GM21723 (cell line): Measurements from ENCODE around the gene NSA2.
"Not testable (repeated sequence)": the region's sequence is repeated elsewhere in the genome, so short reads cannot be mapped to it uniquely, and the experiment has no call there.

Experiments used
- ATAC-seq: cut with Tn5 transposase; IDR thresholded peaks from one replicate; pipeline ENCODE4 v1.9.1; 2021; ENCODE audit warnings: mild to moderate bottlenecking, moderate library complexity; ENCODE audit not compliant: unreplicated experiment

Gene NSA2

GRCh38 chr5:74766849-74767578, at the start of gene NSA2, which contains the start of gene GFM2:
TSS of gene NSA2 (plus strand) at chr5:74767249. CDS start at chr5:74767361, 112 bp downstream.
TSS of gene GFM2 (minus strand) at chr5:74767117. CDS start at chr5:74763742, 3,375 bp downstream.
- ATAC-seq: peak; percentile 90

GRCh38 chr5:74717596-74717995, 49.5 kb upstream of the NSA2 start:
- ATAC-seq: no peak

DNA sequence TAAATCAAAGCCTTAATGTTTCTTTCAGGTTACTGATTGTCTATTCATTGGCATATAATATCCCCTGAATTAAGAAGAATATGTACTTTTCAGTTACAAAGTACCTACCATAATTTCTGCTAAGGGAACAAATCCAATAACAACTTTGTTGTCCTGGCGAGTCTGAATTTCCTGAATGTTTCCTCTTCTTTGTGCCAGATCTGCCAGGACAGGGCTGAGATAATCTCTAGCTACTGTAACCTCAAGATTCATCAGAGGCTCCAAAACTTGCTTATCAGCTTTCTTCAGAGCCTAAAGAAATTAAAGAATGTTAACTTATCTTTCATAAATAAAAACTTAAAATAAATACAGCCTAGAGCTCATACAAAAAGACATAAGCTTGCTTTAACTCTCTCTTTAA, 44.8 kb upstream of the NSA2 start:
- no peak for ATAC-seq

DNA sequence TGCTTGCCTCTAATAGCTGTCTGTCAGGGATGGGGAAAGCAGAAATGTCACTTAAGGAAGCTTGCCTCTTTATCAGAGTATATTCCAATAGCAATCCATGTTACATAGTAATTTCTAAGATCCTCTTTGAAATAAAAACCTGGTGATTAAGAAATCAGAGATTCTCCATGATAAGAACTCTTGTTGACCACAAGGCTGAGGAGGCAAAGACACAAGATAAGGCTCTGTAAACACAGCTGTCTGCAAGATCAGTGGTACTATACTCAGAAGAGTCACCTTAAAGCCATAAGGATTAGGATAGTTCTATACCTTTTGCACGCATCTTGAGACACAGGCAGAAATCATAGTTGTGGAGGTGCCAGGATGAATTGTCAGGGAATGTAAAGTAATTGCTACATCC, 41.7 kb upstream of the NSA2 start:
- no peak for ATAC-seq

- no peak for ATAC-seq
Measured at GRCh38 chr5:74736759-74737158, 30.3 kb upstream of the NSA2 start.

DNA sequence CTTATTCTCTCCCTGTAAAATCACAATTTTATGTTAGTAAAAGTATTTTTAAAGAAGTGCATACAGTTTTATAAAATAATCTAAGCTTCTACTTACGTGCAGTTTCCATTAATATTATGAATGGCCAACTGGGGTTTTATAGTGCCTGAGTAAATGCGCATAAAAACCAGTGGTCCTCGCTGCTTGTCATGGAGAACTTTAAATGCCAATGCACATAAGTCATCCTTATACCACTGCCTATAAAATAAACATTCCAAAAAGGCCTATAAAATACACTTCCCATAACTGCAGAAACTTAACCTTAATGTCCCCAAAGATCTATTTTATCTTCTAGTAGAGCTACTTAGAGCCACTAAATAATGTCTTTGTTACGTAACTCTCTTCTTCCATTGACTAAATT, 28.6 kb upstream of the NSA2 start:
- no peak for ATAC-seq

GRCh38 chr5:74748742-74749141, 18.3 kb upstream of the NSA2 start:
- not testable (repeated sequence) for ATAC-seq

DNA sequence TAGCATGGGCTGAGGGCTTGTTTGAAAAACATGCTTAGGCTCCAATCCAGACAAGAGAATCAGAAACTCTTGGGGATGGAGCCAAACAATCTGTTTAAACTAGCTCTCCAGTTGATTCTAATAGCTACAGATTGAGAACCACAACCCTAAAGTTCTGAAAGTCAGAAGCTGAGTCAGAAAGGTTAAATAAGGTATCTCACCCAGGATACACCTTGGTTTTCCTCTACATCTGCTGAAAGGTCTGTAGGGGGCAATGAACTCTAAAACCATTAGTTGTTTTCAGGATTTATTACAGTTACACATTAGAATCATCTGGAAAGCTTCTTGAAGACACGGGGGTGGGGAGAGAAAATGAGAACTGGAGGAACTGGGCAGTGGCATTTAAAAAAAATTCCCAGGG, 5.8 kb upstream of the NSA2 start:
- ATAC-seq: no peak

GRCh38 chr5:74762599-74762998, 4.5 kb upstream of the NSA2 start:
- ATAC-seq: no peak

GRCh38 chr5:74763504-74763903, 3.5 kb upstream of the NSA2 start:
- no peak for ATAC-seq

DNA sequence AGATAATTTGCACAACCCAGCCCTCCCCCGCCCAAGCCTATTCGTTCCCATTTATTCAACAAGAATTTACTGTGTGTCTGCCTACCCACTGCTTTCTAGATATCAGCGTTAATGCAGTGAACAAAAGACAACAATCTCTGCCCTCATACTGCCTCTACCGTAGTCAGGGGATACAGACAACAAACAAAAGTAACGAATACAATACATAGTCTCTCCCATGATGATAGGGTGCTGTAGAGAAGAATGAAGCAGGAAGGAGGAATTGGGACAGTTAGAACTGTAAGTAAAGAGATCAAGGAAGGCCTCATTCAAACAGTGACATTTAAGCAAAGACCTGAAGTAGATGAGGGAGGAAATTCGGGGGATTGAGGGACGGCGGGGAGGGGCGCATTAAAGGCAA, 1.8 kb upstream of the NSA2 start:
- no peak for ATAC-seq

- no peak for ATAC-seq
Measured at GRCh38 chr5:74765929-74766328, 1.1 kb upstream of the NSA2 start.

DNA sequence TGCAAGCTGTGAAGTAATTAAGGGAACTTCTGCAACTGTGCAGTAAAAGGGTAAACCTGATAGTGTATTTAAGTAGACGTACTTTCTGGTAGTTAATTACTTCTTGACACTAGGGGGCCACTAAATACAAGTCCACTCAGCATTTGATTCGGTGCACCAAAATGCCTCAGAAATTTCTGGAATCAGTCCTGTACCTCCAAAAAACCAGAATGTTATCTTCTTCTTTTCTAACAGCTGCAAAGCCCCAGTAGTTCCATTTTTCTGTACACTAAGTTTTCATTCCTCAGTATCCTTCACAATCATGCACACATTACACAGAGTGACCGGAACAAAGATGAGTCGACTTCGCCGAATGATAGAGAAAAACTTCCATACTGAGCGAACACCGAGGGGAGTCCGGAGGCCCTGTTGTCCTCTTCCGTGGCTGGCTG, 616 bp upstream of the NSA2 start:
- peak; percentile 39 for ATAC-seq

GRCh38 chr5:74767579-74767913, 497 bp downstream of the NSA2 start:
- peak; percentile 22 for ATAC-seq

GRCh38 chr5:74772359-74772758, 5.3 kb downstream of the NSA2 start:
- no peak for ATAC-seq

DNA sequence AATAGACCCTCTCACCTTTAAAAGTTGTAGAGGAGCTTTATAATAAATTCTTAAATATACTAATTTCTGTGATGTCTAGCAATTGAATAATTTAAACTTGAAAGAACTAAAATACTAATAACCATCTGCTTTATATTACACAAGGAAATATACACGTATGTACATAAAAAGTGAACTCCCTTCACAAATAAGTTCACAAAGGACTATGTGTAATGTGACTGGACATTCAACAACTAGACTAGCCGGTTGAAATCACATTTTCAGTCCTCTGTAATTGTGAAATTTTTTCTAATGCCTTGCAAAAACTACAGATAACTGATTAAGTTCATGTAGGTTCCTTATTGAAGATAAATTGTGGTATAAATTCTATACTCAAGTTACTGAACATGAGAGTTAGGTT, 11.6 kb downstream of the NSA2 start:
- no peak for ATAC-seq

GRCh38 chr5:74786851-74787250, 19.8 kb downstream of the NSA2 start:
- no peak for ATAC-seq

GRCh38 chr5:74787424-74787823, 20.4 kb downstream of the NSA2 start:
- ATAC-seq: no peak

GRCh38 chr5:74791669-74792068, 24.6 kb downstream of the NSA2 start:
- ATAC-seq: not testable (repeated sequence)

DNA sequence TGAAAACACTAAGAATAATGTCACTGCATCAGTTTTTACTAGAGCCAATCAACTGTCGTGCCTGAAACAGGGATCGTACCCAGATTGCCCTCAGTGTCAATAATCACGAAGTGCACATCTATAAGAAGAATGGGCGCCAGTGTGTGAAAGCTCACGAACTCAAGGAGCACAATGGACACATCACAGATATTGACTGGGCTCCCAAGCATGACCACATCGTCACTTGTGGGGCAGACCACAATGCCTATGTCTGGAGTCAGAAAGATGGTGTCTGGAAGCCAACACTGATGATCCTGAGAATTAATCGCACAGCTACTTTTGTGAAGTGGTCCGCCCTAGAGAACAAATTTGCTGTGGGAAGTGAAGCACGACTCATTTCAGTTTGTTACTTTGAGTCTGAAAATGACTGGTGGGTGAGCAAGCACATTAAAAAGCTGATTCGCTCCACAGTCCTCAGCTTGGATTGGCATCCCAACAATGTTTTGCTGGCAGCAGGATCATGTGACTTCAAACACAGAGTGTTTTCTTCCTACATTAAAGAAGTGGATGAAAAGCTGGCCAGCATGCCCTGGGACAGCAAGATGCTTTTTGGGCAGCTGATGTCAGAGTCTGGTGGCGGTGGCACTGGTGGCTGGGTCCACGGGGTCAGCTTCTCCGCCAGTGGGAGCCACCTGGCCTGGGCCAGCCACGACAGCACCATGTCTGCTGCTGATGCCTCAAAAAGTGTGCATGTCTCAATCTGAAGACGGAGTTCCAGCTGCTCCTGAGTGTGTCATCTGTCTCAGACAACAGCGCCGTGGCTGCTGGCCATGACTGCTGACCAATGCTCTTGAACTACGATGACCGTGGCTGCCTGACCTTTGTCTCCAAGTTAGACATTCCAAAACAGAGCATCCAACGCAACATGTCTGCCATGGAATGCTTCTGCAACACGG, 32.2 kb downstream of the NSA2 start:
- no peak for ATAC-seq

GRCh38 chr5:74801197-74801596, 34.1 kb downstream of the NSA2 start:
- no peak for ATAC-seq

- ATAC-seq: no peak
Measured at GRCh38 chr5:74801941-74802340, 34.9 kb downstream of the NSA2 start.
